BLaER1 treated with 17β-estradiol and CSF1 and Interleukin-3, amounts not matched to agents 10 nM and 100 nM (cell line): Measurements from ENCODE around the gene SH3TC2.

Experiments used
- H3K27ac ChIP-seq, 11 experiments: shearing (Covaris generic); formaldehyde crosslinking; 2 replicates each; pipeline ENCODE4 v1.8.1; 2022
- H3K27me3 ChIP-seq, 11 experiments: shearing (Covaris generic); formaldehyde crosslinking; 2 replicates each; pipeline ENCODE4 v1.8.1; 2022
- H3K36me3 ChIP-seq, 11 experiments: shearing (Covaris generic); formaldehyde crosslinking; 2 replicates each; pipeline ENCODE4 v1.8.1; 2022
- H3K4me1 ChIP-seq, 10 experiments: shearing (Covaris generic); formaldehyde crosslinking; 2 replicates each; pipeline ENCODE4 v1.8.1; 2022
- H3K4me2 ChIP-seq, 11 experiments: shearing (Covaris generic); formaldehyde crosslinking; 2 replicates each; pipeline ENCODE4 v1.8.1; 2022
- H3K4me3 ChIP-seq, 10 experiments: shearing (Covaris generic); formaldehyde crosslinking; 2 replicates each; pipeline ENCODE4 v1.8.1; 2022
- H3K9ac ChIP-seq, 11 experiments: shearing (Covaris generic); formaldehyde crosslinking; 2 replicates each; pipeline ENCODE4 v1.8.1; 2022
- H3K9me3 ChIP-seq, 11 experiments: shearing (Covaris generic); formaldehyde crosslinking; replicated peaks in 1 of 11; 2 replicates each; pipeline ENCODE4 v1.8.1; 2022
- H4K20me1 ChIP-seq, 11 experiments: shearing (Covaris generic); formaldehyde crosslinking; 2 replicates each; pipeline ENCODE4 v1.8.1; 2022
- Cebpa-rat ChIP-seq, 11 experiments: shearing (Covaris generic); IDR thresholded peaks; 2 replicates each; pipeline ENCODE4 v1.8.1; 2022

SH3TC2 gene

DNA sequence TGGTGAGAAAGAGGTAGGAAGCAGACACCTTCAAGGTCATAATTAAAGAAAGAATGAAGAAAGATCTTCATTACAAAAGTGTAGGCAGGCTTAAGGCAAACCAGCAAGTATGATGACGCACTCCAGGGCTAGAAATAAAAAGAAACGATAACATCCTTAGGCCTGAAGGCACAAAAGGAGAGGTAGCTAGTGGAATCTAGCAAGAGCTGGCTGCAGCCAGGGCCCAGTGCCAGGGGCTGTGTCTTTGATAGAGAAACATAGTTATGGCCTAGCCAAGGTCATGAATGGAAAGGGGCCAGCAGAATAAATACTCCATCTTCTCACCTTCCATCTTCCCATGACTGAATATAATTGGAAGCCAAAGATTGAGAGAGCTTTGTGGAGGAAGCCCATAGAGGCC lies 6.8 kb upstream of the SH3TC2 start:
- H3K9me3 ChIP-seq = peaks cover 0 to 20% (median 5%) of the 10 kb centered on the region in 11 experiments; a peak in 6 of 22 replicates
- no peaks in the 10 kb centered on the region for H4K20me1 ChIP-seq
- no peaks in the 10 kb centered on the region for H3K27me3 ChIP-seq
- no peak overlapping the region for H3K27ac ChIP-seq
- peaks cover 11 to 23% (median 16%) of the 10 kb centered on the region in 10 experiments for H3K4me1 ChIP-seq
- no peak overlapping the region for H3K4me3 ChIP-seq
- H3K4me2 ChIP-seq = no peak overlapping the region
- H3K36me3 ChIP-seq = no peaks in the 10 kb centered on the region
- TF ChIP-seq Cebpa-rat (IDR thresholded peaks at IDR 0.05) = no peak
- no peak overlapping the region for H3K9ac ChIP-seq

- TF ChIP-seq Cebpa-rat (IDR thresholded peaks at IDR 0.05) = no peak
- no peaks in the 10 kb centered on the region for H4K20me1 ChIP-seq
- H3K4me2 ChIP-seq = peak overlapping the region in 5 of 11 experiments; percentile 2 to 43 (median 25); a peak in 5 of 22 replicates
- peaks cover 5 to 56% (median 26%) of the 10 kb centered on the region in 10 experiments; a peak in 17 of 20 replicates for H3K4me1 ChIP-seq
- no peak overlapping the region for H3K4me3 ChIP-seq
- H3K27me3 ChIP-seq = no peaks in the 10 kb centered on the region
- H3K9me3 ChIP-seq = peaks cover 0 to 15% (median 5%) of the 10 kb centered on the region in 11 experiments; a peak in 7 of 22 replicates
- no peaks in the 10 kb centered on the region for H3K36me3 ChIP-seq
- H3K9ac ChIP-seq = no peak overlapping the region
- no peak overlapping the region for H3K27ac ChIP-seq
These were observed 1.1 kb upstream of the SH3TC2 start for GRCh38 chr5:149063896-149064478.

DNA sequence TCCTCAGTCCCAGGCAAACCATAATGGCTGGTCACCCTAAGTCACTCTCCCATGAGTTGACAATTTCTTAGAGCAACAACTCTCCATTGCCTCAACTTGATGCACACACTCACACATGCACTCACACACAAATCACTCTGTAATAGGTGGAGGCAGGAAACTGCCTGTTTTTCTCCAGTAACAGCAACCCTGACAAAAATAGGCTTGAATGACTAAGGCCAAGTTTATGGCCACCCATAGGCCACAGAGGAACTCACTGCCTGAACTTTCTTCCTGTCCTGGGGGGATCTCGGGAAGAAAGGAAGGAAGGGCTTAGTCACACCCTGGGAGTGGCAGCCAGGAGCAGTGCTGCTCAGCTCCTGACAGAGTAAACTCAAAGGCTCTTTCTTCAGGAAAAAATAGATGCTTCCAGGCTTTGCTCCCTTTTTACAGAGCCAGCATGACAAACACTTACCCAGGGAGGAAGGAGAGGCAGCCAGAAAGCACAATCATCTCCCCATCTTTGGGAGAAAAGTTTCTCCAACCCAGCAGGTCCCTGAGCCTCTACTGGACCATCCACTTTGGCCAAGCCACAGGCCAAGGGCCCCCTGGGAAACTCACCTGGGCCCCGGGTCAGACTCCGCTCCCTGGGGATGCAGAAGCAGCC lies 368 bp downstream of the SH3TC2 start:
- Histone ChIP-seq H3K9ac (peak overlapping the region in 4 of 11 experiments; percentile 45 to 54 (median 50); a peak in 8 of 22 replicates), H3K36me3 (no peaks in the 10 kb centered on the region), H3K4me2 (peak overlapping the region; percentile 9 to 94 (median 75); a peak in 20 of 22 replicates), H3K4me1 (peaks cover 5 to 56% (median 26%) of the 10 kb centered on the region in 10 experiments; a peak in 17 of 20 replicates), H3K27me3 (no peaks in the 10 kb centered on the region), H4K20me1 (no peaks in the 10 kb centered on the region), H3K4me3 (peak overlapping the region in 2 of 10 experiments; percentile 21 to 49; a peak in 2 of 20 replicates), H3K9me3 (peaks cover 4 to 23% (median 10%) of the 10 kb centered on the region in 11 experiments; a peak in 11 of 22 replicates), H3K27ac (peak overlapping the region in 9 of 11 experiments; percentile 7 to 79 (median 56); a peak in 16 of 22 replicates)
- TF ChIP-seq Cebpa-rat (IDR thresholded peaks at IDR 0.05) = no peak

- Histone ChIP-seq H3K4me2 (peak overlapping the region in 7 of 11 experiments; percentile 74 to 94 (median 86); a peak in 11 of 22 replicates), H3K4me3 (no peak overlapping the region), H3K27me3 (no peaks in the 10 kb centered on the region)
These were observed 1.5 kb downstream of the SH3TC2 start for GRCh38 chr5:149061341-149061740.

DNA sequence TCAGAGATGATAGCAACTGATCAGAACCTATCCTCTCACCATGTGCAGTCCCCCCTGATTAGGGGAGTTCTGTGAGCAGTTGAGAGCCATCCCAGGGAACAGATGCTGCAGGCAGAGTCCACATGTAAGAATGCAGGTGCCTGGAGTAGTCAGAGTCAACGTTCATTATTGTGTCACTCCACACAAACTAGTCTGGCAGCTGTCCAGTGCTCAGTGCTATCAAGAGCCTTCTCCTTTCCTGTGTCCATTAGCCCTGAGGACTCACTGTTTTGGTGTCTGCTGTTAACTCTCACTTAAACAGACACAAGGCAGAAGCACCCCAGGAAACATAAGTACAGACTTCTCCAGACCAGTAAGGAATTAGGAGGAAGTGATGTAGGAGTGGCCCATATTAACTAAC lies 2.5 kb downstream of the SH3TC2 start:
- peak overlapping the region in 4 of 11 experiments; percentile 18 to 94 (median 56); a peak in 2 of 22 replicates for H3K4me2 ChIP-seq
- no peak overlapping the region for H3K9ac ChIP-seq
- H3K27ac ChIP-seq = no peak overlapping the region
- no peak for TF ChIP-seq Cebpa-rat (IDR thresholded peaks at IDR 0.05)
- peaks cover 0 to 24% (median 8%) of the 10 kb centered on the region in 11 experiments; a peak in 8 of 22 replicates for H3K9me3 ChIP-seq
- no peaks in the 10 kb centered on the region for H3K36me3 ChIP-seq
- no peaks in the 10 kb centered on the region for H3K27me3 ChIP-seq
- H3K4me1 ChIP-seq = peaks cover 5 to 54% (median 26%) of the 10 kb centered on the region in 10 experiments; a peak in 17 of 20 replicates
- H4K20me1 ChIP-seq = no peaks in the 10 kb centered on the region
- no peak overlapping the region for H3K4me3 ChIP-seq

More at GRCh38 chr5:149061341-149061740, 1.5 kb downstream of the SH3TC2 start:
- Histone ChIP-seq H3K27ac (peak overlapping the region in 5 of 11 experiments; percentile 56 to 79 (median 72); a peak in 8 of 22 replicates), H4K20me1 (no peaks in the 10 kb centered on the region), H3K9ac (no peak overlapping the region), H3K36me3 (no peaks in the 10 kb centered on the region), H3K9me3 (peaks cover 0 to 22% (median 8%) of the 10 kb centered on the region in 11 experiments; a peak in 8 of 22 replicates), H3K4me1 (peaks cover 5 to 56% (median 26%) of the 10 kb centered on the region in 10 experiments; a peak in 17 of 20 replicates)
- no peak for TF ChIP-seq Cebpa-rat (IDR thresholded peaks at IDR 0.05)

DNA sequence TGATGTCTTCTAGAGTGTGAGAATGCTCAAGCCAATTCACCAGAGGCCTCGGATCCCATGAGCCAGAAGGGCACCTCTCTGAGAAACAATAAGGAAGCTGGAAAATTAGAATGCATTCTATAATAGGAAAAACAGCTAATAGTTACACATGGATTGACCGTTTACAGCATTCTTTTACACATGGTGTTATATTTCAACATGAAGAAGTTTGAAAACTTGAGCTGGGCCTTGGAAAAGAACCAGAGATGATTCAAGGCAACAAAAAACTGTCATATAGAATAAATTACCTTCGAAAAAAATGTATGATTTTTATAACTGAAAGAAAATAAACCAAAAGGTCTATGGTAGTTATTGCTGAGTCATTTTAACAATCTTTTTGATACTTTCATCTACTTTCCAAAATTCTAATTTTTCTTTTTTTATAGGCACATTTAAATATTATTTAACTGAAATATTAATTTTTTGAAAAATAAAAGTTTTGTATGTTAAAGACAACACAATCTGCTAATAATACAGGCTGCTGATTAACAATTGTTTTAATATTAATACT lies 6.2 kb downstream of the SH3TC2 start:
- no peak overlapping the region for H3K9ac ChIP-seq
- H3K36me3 ChIP-seq = no peaks in the 10 kb centered on the region

GRCh38 chr5:149054416-149054815 lies 8.4 kb downstream of the SH3TC2 start:
- Histone ChIP-seq H3K9ac (no peak overlapping the region), H3K4me2 (no peak overlapping the region), H3K4me1 (no peaks in the 10 kb centered on the region), H3K27ac (no peak overlapping the region), H3K27me3 (no peaks in the 10 kb centered on the region), H3K9me3 (peaks cover 0 to 24% (median 8%) of the 10 kb centered on the region in 11 experiments; a peak in 8 of 22 replicates), H3K36me3 (no peaks in the 10 kb centered on the region), H4K20me1 (no peaks in the 10 kb centered on the region), H3K4me3 (no peak overlapping the region)
- no peak for TF ChIP-seq Cebpa-rat (IDR thresholded peaks at IDR 0.05)

More for the DNA sequence above, 6.2 kb downstream of the SH3TC2 start:
- Histone ChIP-seq H3K9me3 (peaks cover 0 to 24% (median 8%) of the 10 kb centered on the region in 11 experiments; a peak in 8 of 22 replicates), H3K4me3 (no peak overlapping the region), H4K20me1 (no peaks in the 10 kb centered on the region), H3K4me2 (no peak overlapping the region), H3K27me3 (no peaks in the 10 kb centered on the region), H3K4me1 (peaks cover 0 to 18% (median 4%) of the 10 kb centered on the region in 10 experiments; a peak in 13 of 20 replicates), H3K27ac (no peak overlapping the region)
- no peak for TF ChIP-seq Cebpa-rat (IDR thresholded peaks at IDR 0.05)

GRCh38 chr5:149053072-149053695 lies 9.7 kb downstream of the SH3TC2 start:
- Histone ChIP-seq H3K27ac (no peak overlapping the region), H4K20me1 (no peaks in the 10 kb centered on the region), H3K4me1 (no peaks in the 10 kb centered on the region), H3K9me3 (peaks cover 0 to 14% (median 5%) of the 10 kb centered on the region in 11 experiments; a peak in 8 of 22 replicates), H3K36me3 (no peaks in the 10 kb centered on the region), H3K27me3 (no peaks in the 10 kb centered on the region), H3K9ac (no peak overlapping the region), H3K4me2 (no peak overlapping the region), H3K4me3 (no peak overlapping the region)
- no peak for TF ChIP-seq Cebpa-rat (IDR thresholded peaks at IDR 0.05)
